PC-9 (cell line): ENCODE data around the gene ZFX. TPM values are rescaled to one million over a fixed set of nuclear protein-coding genes. Genes with fewer than 3 reads are reported as not detected.

Source experiments
- BruUV-seq: library from RNA; stranded (reverse); fragments of 400-500 nt; replicated peaks from 2 replicates; lab custom pipeline; 2021; lab: Mats Ljungman, UMichigan
- CTCF ChIA-PET: fragments of 300-600 bp; sonication (Branson Sonifier 250); formaldehyde crosslinking; loops from one replicate; lab custom pipeline; 2022; ENCODE audit warnings: antibody characterized with exemption; lab: Charles Lee
- POLR2A ChIA-PET: fragments of 300-600 bp; sonication (Branson Sonifier 250); formaldehyde crosslinking; loops from one replicate; lab custom pipeline; 2022; ENCODE audit warnings: antibody characterized with exemption; ENCODE audit not compliant: unreplicated experiment; lab: Charles Lee
- DNase-seq, 2 experiments: peaks; one replicate each; pipeline versions ENCODE4 v3.0.0 to v3.0.0-alpha.2; 2015 to 2022; ENCODE audit warnings: mixed read lengths in 1 of 2
- H2AFZ ChIP-seq: fragments of 200-600 bp; sonication (generic); 2 replicates; pipeline ENCODE4 v1.8.1; 2017; ENCODE audit warnings: antibody characterized with exemption
- H3F3A ChIP-seq: fragments of 200-600 bp; sonication (generic); 2 replicates; pipeline ENCODE4 v1.8.1; 2017; ENCODE audit warnings: antibody characterized with exemption, mild to moderate bottlenecking, low read depth; ENCODE audit not compliant: insufficient read depth
- H3K27ac ChIP-seq: fragments of 200-600 bp; sonication (generic); 2 replicates; pipeline ENCODE4 v1.6.1; 2016; ENCODE audit warnings: mixed run types
- H3K27me3 ChIP-seq: fragments of 200-600 bp; sonication (generic); 2 replicates; pipeline ENCODE4 v1.6.1; 2016; ENCODE audit warnings: low read depth, mixed run types; ENCODE audit not compliant: insufficient read depth
- H3K36me3 ChIP-seq: fragments of 200-600 bp; sonication (generic); 2 replicates; pipeline ENCODE4 v1.6.1; 2016; ENCODE audit warnings: low read depth, mixed run types
- H3K4me1 ChIP-seq: fragments of 200-600 bp; sonication (generic); replicated peaks from 2 replicates; pipeline ENCODE4 v1.6.1; 2016; ENCODE audit warnings: mixed run types; ENCODE audit not compliant: insufficient read depth
- H3K4me2 ChIP-seq: fragments of 200-600 bp; sonication (generic); 2 replicates; pipeline ENCODE4 v1.6.1; 2017; ENCODE audit warnings: mixed run types
- H3K4me3 ChIP-seq: fragments of 200-600 bp; sonication (generic); 2 replicates; pipeline ENCODE4 v1.6.1; 2016; ENCODE audit warnings: mixed run types
- H3K79me2 ChIP-seq: fragments of 200-600 bp; sonication (generic); 2 replicates; pipeline ENCODE4 v1.6.1; 2017; ENCODE audit warnings: low read depth, mixed run types
- H3K9me2 ChIP-seq: fragments of 200-600 bp; sonication (generic); 2 replicates; pipeline ENCODE4 v1.8.1; 2017; ENCODE audit warnings: mild to moderate bottlenecking; ENCODE audit not compliant: insufficient read depth
- H3K9me3 ChIP-seq: fragments of 200-600 bp; sonication (generic); 2 replicates; pipeline ENCODE4 v1.8.1; 2016; ENCODE audit warnings: low read depth; ENCODE audit not compliant: insufficient read depth
- H4K20me1 ChIP-seq: fragments of 200-600 bp; sonication (generic); 2 replicates; pipeline ENCODE4 v1.8.1; 2017; ENCODE audit not compliant: insufficient read depth
- EZH2 ChIP-seq: fragments of 200-600 bp; sonication (generic); IDR thresholded peaks from 2 replicates; pipeline ENCODE4 v1.8.0; 2017; ENCODE audit warnings: antibody characterized with exemption, low read depth
- intact Hi-C: fragments of 100-400 bp; cut with micrococcal nuclease; formaldehyde crosslinking; loops from one replicate; pipeline ENCODE4 v1.10.0; 2022; ENCODE audit not compliant: unreplicated experiment
- total RNA-seq: library from RNA; stranded (reverse); gene quantifications from 2 replicates; pipeline ENCODE4 v1.2.3, GENCODE V29; 2021
- TF ChIP-seq, protein P1 (sequence below): fragments of 200-600 bp; sonication (generic); conservative IDR thresholded peaks from 2 replicates; pipeline ENCODE4 v1.6.1; 2017; ENCODE audit warnings: mixed run types, antibody characterized with exemption, mild to moderate bottlenecking, moderate library complexity

Gene ZFX
- total RNA-seq, 1 experiment from 2014 or later: 39.6 TPM

- ChIA-PET CTCF (no interaction called here), POLR2A (no interaction called here)
- H4K20me1 ChIP-seq: no peaks in the 10 kb centered on the region
- intact Hi-C loops: no loop called here
- BruUV-seq: no TSS peak
- no peak overlapping the region for H3K4me2 ChIP-seq
- no peaks in the 10 kb centered on the region for H3K27me3 ChIP-seq
- H3K9me3 ChIP-seq: no peaks in the 10 kb centered on the region
- no peak overlapping the region for H3K4me3 ChIP-seq
- no peaks in the 10 kb centered on the region for H3K36me3 ChIP-seq
- TF ChIP-seq, protein P1, sequence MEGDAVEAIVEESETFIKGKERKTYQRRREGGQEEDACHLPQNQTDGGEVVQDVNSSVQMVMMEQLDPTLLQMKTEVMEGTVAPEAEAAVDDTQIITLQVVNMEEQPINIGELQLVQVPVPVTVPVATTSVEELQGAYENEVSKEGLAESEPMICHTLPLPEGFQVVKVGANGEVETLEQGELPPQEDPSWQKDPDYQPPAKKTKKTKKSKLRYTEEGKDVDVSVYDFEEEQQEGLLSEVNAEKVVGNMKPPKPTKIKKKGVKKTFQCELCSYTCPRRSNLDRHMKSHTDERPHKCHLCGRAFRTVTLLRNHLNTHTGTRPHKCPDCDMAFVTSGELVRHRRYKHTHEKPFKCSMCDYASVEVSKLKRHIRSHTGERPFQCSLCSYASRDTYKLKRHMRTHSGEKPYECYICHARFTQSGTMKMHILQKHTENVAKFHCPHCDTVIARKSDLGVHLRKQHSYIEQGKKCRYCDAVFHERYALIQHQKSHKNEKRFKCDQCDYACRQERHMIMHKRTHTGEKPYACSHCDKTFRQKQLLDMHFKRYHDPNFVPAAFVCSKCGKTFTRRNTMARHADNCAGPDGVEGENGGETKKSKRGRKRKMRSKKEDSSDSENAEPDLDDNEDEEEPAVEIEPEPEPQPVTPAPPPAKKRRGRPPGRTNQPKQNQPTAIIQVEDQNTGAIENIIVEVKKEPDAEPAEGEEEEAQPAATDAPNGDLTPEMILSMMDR: no peak
- no peak for TF ChIP-seq EZH2
- DNase-seq: no peak
- no peak overlapping the region for H3K27ac ChIP-seq
- no peaks in the 10 kb centered on the region for H3K79me2 ChIP-seq
- no peaks in the 10 kb centered on the region for H3K9me2 ChIP-seq
- H3F3A ChIP-seq: no peaks in the 10 kb centered on the region
- no peaks in the 10 kb centered on the region for H3K4me1 ChIP-seq
- H2AFZ ChIP-seq: no peak overlapping the region
Measured at GRCh38 chrX:24228596-24228995, 79.1 kb downstream of the ZFX start.

- no peaks in the 10 kb centered on the region for H3K9me3 ChIP-seq
- TF ChIP-seq, protein P1: no peak
- TF ChIP-seq EZH2: no peak
- H3K27ac ChIP-seq: no peak overlapping the region
- POLR2A ChIA-PET: no interaction called here
- H4K20me1 ChIP-seq: no peaks in the 10 kb centered on the region
- H3F3A ChIP-seq: no peaks in the 10 kb centered on the region
- H3K36me3 ChIP-seq: no peaks in the 10 kb centered on the region
- H3K9me2 ChIP-seq: no peaks in the 10 kb centered on the region
- H3K4me2 ChIP-seq: no peak overlapping the region
- H3K79me2 ChIP-seq: no peaks in the 10 kb centered on the region
- no peak overlapping the region for H3K4me3 ChIP-seq
- intact Hi-C loops: no loop called here
- no peak overlapping the region for H2AFZ ChIP-seq
- H3K27me3 ChIP-seq: no peaks in the 10 kb centered on the region
- no TSS peak for BruUV-seq
- CTCF ChIA-PET: no interaction called here
- DNase-seq: no peak
- no peaks in the 10 kb centered on the region for H3K4me1 ChIP-seq
Measured at GRCh38 chrX:24229400-24229879, 79.9 kb downstream of the ZFX start.

- Histone ChIP-seq H3K9me3 (no peaks in the 10 kb centered on the region), H3K79me2 (no peaks in the 10 kb centered on the region), H3K27me3 (no peaks in the 10 kb centered on the region), H3F3A (no peaks in the 10 kb centered on the region), H3K4me1 (no peaks in the 10 kb centered on the region), H4K20me1 (no peaks in the 10 kb centered on the region), H3K27ac (no peak overlapping the region), H3K4me2 (no peak overlapping the region), H2AFZ (no peak overlapping the region), H3K36me3 (no peaks in the 10 kb centered on the region), H3K9me2 (no peaks in the 10 kb centered on the region), H3K4me3 (no peak overlapping the region)
- intact Hi-C loops: no loop called here
- no TSS peak for BruUV-seq
- no peak for TF ChIP-seq EZH2
- TF ChIP-seq, protein P1: no peak
- ChIA-PET POLR2A (no interaction called here), CTCF (no interaction called here)
- DNase-seq: no peak
Measured at GRCh38 chrX:24229976-24230375, 80.4 kb downstream of the ZFX start.
